Measurements from ENCODE around the gene SIGLEC1.
A peak's percentile ranks its signal among the peaks of the same experiment; 100 is the strongest.

The SIGLEC1 gene

GRCh38 chr20:3679749-3680700 lies 32.4 kb downstream of the SIGLEC1 start:
- DNase-seq (ENCODE audit: low read depth in 2 of 2), result peak in 1 of 2 experiments; percentile 55

- DNase-seq (ENCODE audit: low read depth in 2 of 2), result peak in 1 of 2 experiments; percentile 19
These were observed 33.3 kb downstream of the SIGLEC1 start for GRCh38 chr20:3678856-3679720.

- no peak for DNase-seq (ENCODE audit: low read depth in 2 of 2)
These were observed 34.2 kb downstream of the SIGLEC1 start for GRCh38 chr20:3678198-3678597.

- peak in 1 of 2 experiments; percentile 19 for DNase-seq (ENCODE audit: low read depth in 2 of 2)
These were observed 34.7 kb downstream of the SIGLEC1 start for GRCh38 chr20:3677733-3678132.

GRCh38 chr20:3674995-3675900 lies 37.2 kb downstream of the SIGLEC1 start:
- no peak for DNase-seq (ENCODE audit: low read depth in 2 of 2)

GRCh38 chr20:3674447-3674846 lies 38.0 kb downstream of the SIGLEC1 start:
- no peak for DNase-seq (ENCODE audit: low read depth in 2 of 2)

- DNase-seq (ENCODE audit: low read depth in 2 of 2), result no peak
These were observed 39.0 kb downstream of the SIGLEC1 start for GRCh38 chr20:3673221-3674070.

- no peak for DNase-seq (ENCODE audit: low read depth in 2 of 2)
These were observed 39.7 kb downstream of the SIGLEC1 start for GRCh38 chr20:3672547-3673171.

- no peak for DNase-seq (ENCODE audit: low read depth in 2 of 2)
These were observed 40.3 kb downstream of the SIGLEC1 start for GRCh38 chr20:3671986-3672546.

- DNase-seq (ENCODE audit: low read depth in 2 of 2), result no peak
These were observed 41.5 kb downstream of the SIGLEC1 start for GRCh38 chr20:3670945-3671344.

GRCh38 chr20:3670511-3670910 lies 41.9 kb downstream of the SIGLEC1 start:
- no peak for DNase-seq (ENCODE audit: low read depth in 2 of 2)

GRCh38 chr20:3669710-3670367 lies 42.6 kb downstream of the SIGLEC1 start:
- no peak for DNase-seq (ENCODE audit: low read depth in 2 of 2)

GRCh38 chr20:3667434-3668037 lies 44.9 kb downstream of the SIGLEC1 start:
- no peak for DNase-seq (ENCODE audit: low read depth in 2 of 2)

GRCh38 chr20:3663858-3664257 lies 48.5 kb downstream of the SIGLEC1 start:
- no peak for DNase-seq (ENCODE audit: low read depth in 2 of 2)

GRCh38 chr20:3663031-3663701 lies 49.2 kb downstream of the SIGLEC1 start, which contains the start of gene GFRA4:
GFRA4 (minus strand) TSS chr20:3663399; CDS start chr20:3663399, 0 bp downstream.
- DNase-seq (ENCODE audit: low read depth in 2 of 2), result no peak

Data from fibroblast of skin of left biceps (primary cell).